Midbrain (tissue), 1 donor: Measurements from ENCODE around the gene JAM3.
"Not testable (repeated sequence)": the region's sequence is repeated elsewhere in the genome, so short reads cannot be mapped to it uniquely, and the experiment has no call there.

Experiments
- DNase-seq: peaks from one replicate; lab custom pipeline; 2025; lab: John Stamatoyannopoulos, UW

Gene JAM3

GRCh38 chr11:134062265-134063123 is 6.4 kb upstream of the JAM3 start:
- no peak for DNase-seq

- DNase-seq: no peak
These were observed 5.8 kb upstream of the JAM3 start for GRCh38 chr11:134063124-134063495.

- no peak for DNase-seq
These were observed 4.7 kb upstream of the JAM3 start for GRCh38 chr11:134063991-134064747.

- no peak for DNase-seq
These were observed 3.5 kb upstream of the JAM3 start for GRCh38 chr11:134065381-134065780.

- no peak for DNase-seq
These were observed 1.7 kb upstream of the JAM3 start for GRCh38 chr11:134066943-134067885.

- peak; percentile 50 for DNase-seq
These were observed 812 bp downstream of the JAM3 start for GRCh38 chr11:134069426-134070341.

- peak; percentile 78 for DNase-seq
These were observed 1.5 kb downstream of the JAM3 start for GRCh38 chr11:134070342-134070845.

- DNase-seq: no peak
These were observed 2.4 kb downstream of the JAM3 start for GRCh38 chr11:134071306-134071705.

- DNase-seq: no peak
These were observed 3.0 kb downstream of the JAM3 start for GRCh38 chr11:134071766-134072402.

- no peak for DNase-seq
These were observed 4.0 kb downstream of the JAM3 start for GRCh38 chr11:134072844-134073243.

- DNase-seq: no peak
These were observed 5.5 kb downstream of the JAM3 start for GRCh38 chr11:134074346-134074745.

- no peak for DNase-seq
These were observed 5.9 kb downstream of the JAM3 start for GRCh38 chr11:134074766-134075165.

GRCh38 chr11:134079317-134079716 is 10.4 kb downstream of the JAM3 start:
- DNase-seq: no peak

GRCh38 chr11:134081258-134081657 is 12.4 kb downstream of the JAM3 start:
- DNase-seq: not testable (repeated sequence)

GRCh38 chr11:134082990-134083389 is 14.1 kb downstream of the JAM3 start:
- no peak for DNase-seq

- DNase-seq: no peak
These were observed 17.5 kb downstream of the JAM3 start for GRCh38 chr11:134086376-134086775.

- DNase-seq: not testable (repeated sequence)
These were observed 23.1 kb downstream of the JAM3 start for GRCh38 chr11:134092006-134092405.

GRCh38 chr11:134097166-134097565 is 28.3 kb downstream of the JAM3 start:
- no peak for DNase-seq

- no peak for DNase-seq
These were observed 29.8 kb downstream of the JAM3 start for GRCh38 chr11:134098566-134099184.

- DNase-seq: no peak
These were observed 31.3 kb downstream of the JAM3 start for GRCh38 chr11:134100171-134100570.
